ENCODE results near the gene FAM234B.

The FAM234B gene

DNA sequence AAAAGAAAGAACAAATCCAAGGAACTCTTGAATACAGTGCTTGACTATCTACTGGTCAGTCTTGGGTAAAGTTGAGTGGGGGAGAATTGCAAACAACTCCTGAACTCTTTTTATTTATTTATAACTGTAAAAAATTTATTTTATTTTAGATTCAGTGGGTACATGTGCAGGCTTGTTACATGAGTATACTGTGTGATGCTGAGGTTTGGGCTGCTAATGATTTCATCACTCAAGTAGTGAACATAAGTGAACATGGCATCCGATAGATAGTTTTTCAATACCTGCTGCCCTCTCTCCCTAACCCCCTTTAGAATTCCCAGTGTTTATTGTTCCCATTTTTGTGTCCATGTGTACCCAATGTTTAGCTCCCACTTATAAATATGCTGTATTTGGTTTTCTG, 62.5 kb downstream of the FAM234B start:
- Histone ChIP-seq H3K9me3 (ENCODE audit: control insufficient read depth, low read length) (peaks cover 6% of the 10 kb centered on the region), H3K9ac (ENCODE audit: low read length) (no peak overlapping the region), H3K36me3 (ENCODE audit: control insufficient read depth, insufficient read depth, low read length, severe bottlenecking) (no peaks in the 10 kb centered on the region), H3K4me3 (ENCODE audit: low read length) (no peak overlapping the region), H3K27me3 (replicated peaks; ENCODE audit: control insufficient read depth, insufficient read depth, low read length) (no peaks in the 10 kb centered on the region), H3K4me1 (ENCODE audit: control insufficient read depth, insufficient read depth, low read length) (peaks cover 21% of the 10 kb centered on the region)
- no peak for DNase-seq (ENCODE audit: low read depth)

DNA sequence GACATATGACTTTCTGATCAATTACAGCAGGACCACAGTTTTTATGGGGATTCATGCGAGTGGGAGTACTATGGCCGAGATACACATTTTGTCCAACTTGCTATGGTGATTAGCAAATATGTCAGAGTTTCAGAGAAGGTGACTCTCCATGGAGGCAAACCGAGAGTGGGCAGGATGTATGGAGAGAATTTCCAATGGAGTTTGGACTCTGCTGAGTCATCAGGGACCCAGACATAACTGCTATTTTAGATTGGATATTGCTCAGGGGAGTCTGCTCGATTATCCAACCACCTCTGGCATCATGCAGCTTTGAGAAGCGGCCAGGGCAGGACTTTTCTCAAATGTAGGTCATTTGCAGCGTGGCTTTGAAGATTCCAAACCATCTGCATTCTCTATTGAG, 68.8 kb downstream of the FAM234B start:
- Histone ChIP-seq H3K27me3 (replicated peaks; ENCODE audit: control insufficient read depth, insufficient read depth, low read length) (no peaks in the 10 kb centered on the region), H3K9ac (ENCODE audit: low read length) (no peak overlapping the region), H3K9me3 (ENCODE audit: control insufficient read depth, low read length) (peaks cover 9% of the 10 kb centered on the region), H3K4me3 (ENCODE audit: low read length) (no peak overlapping the region), H3K36me3 (ENCODE audit: control insufficient read depth, insufficient read depth, low read length, severe bottlenecking) (no peaks in the 10 kb centered on the region), H3K4me1 (ENCODE audit: control insufficient read depth, insufficient read depth, low read length) (peaks cover 11% of the 10 kb centered on the region)
- no peak for DNase-seq (ENCODE audit: low read depth)

DNA sequence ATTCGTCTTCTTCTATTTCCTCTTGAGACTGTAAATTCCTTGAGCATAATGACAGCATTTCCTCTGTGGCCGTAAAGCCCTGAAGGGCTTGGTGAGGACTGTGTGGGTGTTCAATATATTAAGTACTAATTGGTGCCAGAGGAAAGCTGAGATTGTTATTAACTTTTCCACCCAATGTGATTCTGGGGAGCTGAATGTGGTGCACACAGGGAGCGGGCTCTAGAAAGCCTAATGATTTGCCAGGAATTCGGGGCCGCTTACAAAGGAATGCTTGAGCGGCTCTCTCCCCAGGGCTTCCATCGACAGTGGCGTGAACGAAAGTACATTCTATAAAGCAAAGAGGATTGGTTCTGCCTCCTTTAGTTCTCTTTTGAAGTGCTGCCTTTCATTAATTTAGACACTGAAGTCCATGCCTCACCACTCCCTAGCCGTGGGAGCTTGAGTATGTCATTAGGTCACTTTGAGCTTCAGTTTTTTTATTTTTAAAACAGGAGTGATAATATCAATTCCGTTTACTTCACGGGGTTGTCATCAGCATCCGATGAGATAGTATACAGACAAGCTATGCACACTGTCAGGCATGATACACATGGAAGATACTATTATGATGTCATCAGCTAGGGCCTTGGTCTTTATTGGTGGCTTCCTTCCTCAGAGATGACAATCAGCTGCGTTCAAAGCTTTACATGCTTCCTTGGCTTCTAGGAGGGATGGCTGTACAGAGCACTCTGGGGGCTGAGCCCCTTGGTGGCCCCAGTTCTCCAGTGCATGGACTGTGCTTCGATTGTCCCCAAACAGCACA, 70.3 kb downstream of the FAM234B start:
- H3K4me1 ChIP-seq (ENCODE audit: control insufficient read depth, insufficient read depth, low read length) = peaks cover 20% of the 10 kb centered on the region
- no peaks in the 10 kb centered on the region for H3K27me3 ChIP-seq (replicated peaks; ENCODE audit: control insufficient read depth, insufficient read depth, low read length)
- no peak overlapping the region for H3K9ac ChIP-seq (ENCODE audit: low read length)
- peaks cover 3% of the 10 kb centered on the region for H3K9me3 ChIP-seq (ENCODE audit: control insufficient read depth, low read length)
- DNase-seq (ENCODE audit: low read depth) = no peak
- no peaks in the 10 kb centered on the region for H3K36me3 ChIP-seq (ENCODE audit: control insufficient read depth, insufficient read depth, low read length, severe bottlenecking)
- no peak overlapping the region for H3K4me3 ChIP-seq (ENCODE audit: low read length)

DNA sequence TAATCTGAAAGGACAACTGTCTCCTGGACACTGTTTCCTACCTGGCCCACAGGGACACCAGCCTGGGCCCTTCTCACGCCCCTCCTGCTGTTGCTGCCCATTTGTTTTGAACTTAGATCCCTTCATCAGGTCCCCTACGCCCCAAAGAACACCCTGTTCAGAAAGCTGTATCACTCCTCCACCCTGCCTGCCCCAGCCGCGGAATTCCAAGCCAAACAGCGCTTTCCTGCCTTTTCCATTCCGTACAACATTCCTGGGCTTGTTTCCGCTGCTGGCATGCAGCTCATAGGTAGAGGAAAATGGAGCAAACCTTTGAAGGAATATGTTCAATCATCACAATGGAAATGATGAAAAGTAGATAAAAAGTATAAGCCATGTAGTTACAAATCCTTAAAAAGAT, 72.1 kb downstream of the FAM234B start:
- Histone ChIP-seq H3K36me3 (ENCODE audit: control insufficient read depth, insufficient read depth, low read length, severe bottlenecking) (no peaks in the 10 kb centered on the region), H3K9me3 (ENCODE audit: control insufficient read depth, low read length) (peaks cover 3% of the 10 kb centered on the region), H3K27me3 (replicated peaks; ENCODE audit: control insufficient read depth, insufficient read depth, low read length) (no peaks in the 10 kb centered on the region), H3K9ac (ENCODE audit: low read length) (no peak overlapping the region), H3K4me1 (ENCODE audit: control insufficient read depth, insufficient read depth, low read length) (peaks cover 25% of the 10 kb centered on the region), H3K4me3 (ENCODE audit: low read length) (no peak overlapping the region)
- DNase-seq (ENCODE audit: low read depth) = no peak

DNA sequence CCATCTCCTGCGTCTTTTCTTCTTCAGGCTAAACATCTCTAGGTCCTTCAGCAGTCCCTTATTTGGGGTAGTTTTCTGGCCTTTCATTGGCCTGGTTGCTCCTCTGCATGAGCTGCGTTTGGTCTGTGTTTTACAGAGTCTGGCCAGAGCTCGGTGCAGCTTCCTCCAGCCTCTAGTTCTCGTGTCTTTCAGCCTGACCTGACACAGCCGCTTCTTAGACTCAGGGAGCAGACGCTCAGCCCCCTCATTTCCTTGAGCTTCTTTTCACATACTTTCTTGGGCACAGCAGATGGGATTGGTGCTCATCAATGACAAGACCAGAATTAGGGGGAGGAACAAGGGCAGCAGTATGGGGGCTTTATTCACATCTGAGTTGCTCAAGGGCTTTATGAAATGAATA, 72.8 kb downstream of the FAM234B start:
- no peak for DNase-seq (ENCODE audit: low read depth)
- no peaks in the 10 kb centered on the region for H3K27me3 ChIP-seq (replicated peaks; ENCODE audit: control insufficient read depth, insufficient read depth, low read length)
- H3K4me3 ChIP-seq (ENCODE audit: low read length) = no peak overlapping the region
- H3K36me3 ChIP-seq (ENCODE audit: control insufficient read depth, insufficient read depth, low read length, severe bottlenecking) = no peaks in the 10 kb centered on the region
- H3K4me1 ChIP-seq (ENCODE audit: control insufficient read depth, insufficient read depth, low read length) = peaks cover 32% of the 10 kb centered on the region
- H3K9me3 ChIP-seq (ENCODE audit: control insufficient read depth, low read length) = peaks cover under 1% of the 10 kb centered on the region
- H3K9ac ChIP-seq (ENCODE audit: low read length) = no peak overlapping the region

DNA sequence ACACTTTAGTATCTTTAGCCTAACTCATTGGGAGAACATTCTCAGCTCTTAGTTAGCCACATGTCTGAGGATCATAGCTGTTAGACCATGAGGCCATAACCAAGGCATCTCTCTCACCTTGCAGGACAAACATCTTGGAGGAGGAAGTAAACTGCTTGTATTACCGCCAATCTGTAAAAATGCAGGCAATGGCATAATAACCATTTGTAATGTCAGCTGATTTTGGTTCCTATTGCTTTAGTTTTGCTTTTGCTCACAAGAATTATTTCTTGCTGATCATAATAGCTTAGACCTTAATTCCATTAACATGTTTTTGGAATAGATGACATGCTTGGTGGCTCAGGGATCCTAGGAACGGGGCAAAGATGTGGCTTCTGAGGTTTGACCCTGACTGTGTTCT, 75.6 kb downstream of the FAM234B start:
- Histone ChIP-seq H3K36me3 (ENCODE audit: control insufficient read depth, insufficient read depth, low read length, severe bottlenecking) (no peaks in the 10 kb centered on the region), H3K4me3 (ENCODE audit: low read length) (no peak overlapping the region), H3K27me3 (replicated peaks; ENCODE audit: control insufficient read depth, insufficient read depth, low read length) (no peaks in the 10 kb centered on the region), H3K4me1 (ENCODE audit: control insufficient read depth, insufficient read depth, low read length) (peaks cover 37% of the 10 kb centered on the region), H3K9ac (ENCODE audit: low read length) (no peak overlapping the region), H3K9me3 (ENCODE audit: control insufficient read depth, low read length) (no peaks in the 10 kb centered on the region)
- DNase-seq (ENCODE audit: low read depth) = no peak

DNA sequence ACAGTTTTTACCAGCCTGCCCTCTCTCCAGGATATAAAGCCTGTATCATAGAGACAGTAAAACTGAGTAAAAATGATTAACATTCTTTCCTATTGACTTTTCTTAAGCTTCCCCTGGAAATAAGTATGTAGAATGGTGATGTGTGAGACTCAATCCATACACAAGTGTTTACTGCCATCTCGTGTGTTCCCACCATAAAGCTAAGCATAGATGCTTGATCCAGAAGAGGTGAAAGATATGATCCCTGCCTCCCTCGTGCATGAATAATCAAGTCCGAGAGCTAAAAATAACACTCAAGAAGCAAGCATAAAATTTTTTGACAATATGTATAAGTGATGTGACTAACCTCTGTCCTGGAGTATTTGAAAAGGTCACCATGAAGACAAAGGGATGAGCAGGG, 76.2 kb downstream of the FAM234B start:
- peaks cover 43% of the 10 kb centered on the region for H3K4me1 ChIP-seq (ENCODE audit: control insufficient read depth, insufficient read depth, low read length)
- H3K27me3 ChIP-seq (replicated peaks; ENCODE audit: control insufficient read depth, insufficient read depth, low read length) = no peaks in the 10 kb centered on the region
- H3K36me3 ChIP-seq (ENCODE audit: control insufficient read depth, insufficient read depth, low read length, severe bottlenecking) = no peaks in the 10 kb centered on the region
- peak; percentile 29 for DNase-seq (ENCODE audit: low read depth)
- H3K9ac ChIP-seq (ENCODE audit: low read length) = no peak overlapping the region
- no peaks in the 10 kb centered on the region for H3K9me3 ChIP-seq (ENCODE audit: control insufficient read depth, low read length)
- no peak overlapping the region for H3K4me3 ChIP-seq (ENCODE audit: low read length)

DNA sequence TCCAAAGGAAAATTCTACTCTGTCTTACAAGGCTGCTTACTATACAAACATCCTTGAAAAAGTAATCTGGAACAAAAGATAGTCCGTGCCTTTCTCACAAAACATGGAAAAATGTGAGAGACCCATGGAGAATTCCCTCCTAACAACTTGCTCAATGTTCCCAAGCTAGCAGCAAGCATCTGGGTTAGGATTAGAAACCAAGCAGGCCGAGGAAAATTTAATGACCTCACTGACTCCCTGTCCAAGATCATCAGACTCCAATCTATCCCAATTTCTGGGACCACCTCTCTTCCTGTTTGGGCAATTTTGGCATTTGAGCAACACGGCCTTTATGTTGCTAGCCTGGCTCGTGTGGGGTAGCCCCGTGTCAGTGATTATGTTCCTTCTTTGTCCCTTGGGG, 77.4 kb downstream of the FAM234B start:
- H3K4me3 ChIP-seq (ENCODE audit: low read length) = no peak overlapping the region
- no peak for DNase-seq (ENCODE audit: low read depth)
- H3K27me3 ChIP-seq (replicated peaks; ENCODE audit: control insufficient read depth, insufficient read depth, low read length) = no peaks in the 10 kb centered on the region
- no peaks in the 10 kb centered on the region for H3K36me3 ChIP-seq (ENCODE audit: control insufficient read depth, insufficient read depth, low read length, severe bottlenecking)
- H3K9me3 ChIP-seq (ENCODE audit: control insufficient read depth, low read length) = no peaks in the 10 kb centered on the region
- peaks cover 47% of the 10 kb centered on the region for H3K4me1 ChIP-seq (ENCODE audit: control insufficient read depth, insufficient read depth, low read length)
- H3K9ac ChIP-seq (ENCODE audit: low read length) = no peak overlapping the region

DNA sequence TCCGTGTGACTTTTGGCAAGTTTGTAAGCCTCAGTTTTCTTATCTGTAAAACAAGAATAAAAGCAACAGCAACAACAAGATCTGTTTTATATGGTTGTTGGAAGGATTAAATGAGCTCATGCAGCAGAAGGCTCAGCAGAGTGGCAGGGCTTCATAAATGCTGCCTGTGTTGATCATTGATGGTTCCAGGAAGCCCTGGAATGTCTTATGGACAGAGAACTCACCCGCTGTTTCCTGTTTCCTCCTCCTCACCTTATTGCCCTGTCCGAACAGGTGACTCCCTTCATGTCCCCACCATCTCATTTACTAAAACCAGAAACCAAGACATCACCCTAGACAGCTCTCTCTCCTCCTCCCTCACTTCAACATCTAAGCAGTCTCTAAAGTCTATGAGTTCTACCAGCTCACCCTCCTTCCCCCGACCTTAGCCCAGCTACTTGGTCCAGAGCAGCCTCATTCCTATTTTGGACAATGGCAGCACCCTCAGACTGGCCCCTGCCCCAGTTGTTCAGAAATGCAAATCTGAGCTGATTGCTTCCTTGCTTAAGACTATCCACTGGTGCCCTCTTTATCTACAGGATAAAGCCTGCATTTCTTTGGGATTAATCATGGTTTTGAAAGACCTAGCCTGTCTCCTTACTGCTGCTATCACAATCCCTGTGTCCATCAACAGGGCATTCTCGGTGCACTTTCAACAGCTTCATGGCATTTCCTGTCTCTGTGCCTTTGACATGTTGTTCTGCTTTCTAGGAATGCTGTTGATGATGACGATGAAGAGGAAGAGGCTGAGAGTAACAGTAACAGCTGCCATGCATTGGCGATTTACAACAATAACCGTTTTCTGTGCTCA, 80.7 kb downstream of the FAM234B start:
- peak; percentile 56 for DNase-seq (ENCODE audit: low read depth)
- H3K4me1 ChIP-seq (ENCODE audit: control insufficient read depth, insufficient read depth, low read length) = peaks cover 27% of the 10 kb centered on the region

DNA sequence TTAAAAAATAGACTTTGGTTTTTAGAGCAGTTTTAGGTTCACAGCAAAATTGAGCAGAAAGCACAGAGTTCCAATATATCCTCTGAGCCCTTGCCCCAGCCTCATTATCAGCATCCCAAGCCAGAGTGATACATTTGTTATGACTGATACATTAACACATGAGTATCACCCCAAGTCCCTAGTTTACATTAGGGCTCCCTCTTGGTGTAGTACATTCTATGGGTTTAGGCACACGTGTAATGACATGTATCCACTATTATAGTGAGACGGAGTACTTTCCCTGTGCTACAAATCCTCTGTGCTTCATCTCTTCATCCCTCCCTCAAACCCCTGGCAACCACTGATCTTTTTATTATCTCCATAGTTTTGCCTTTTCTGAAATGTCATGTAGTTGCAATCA, 81.8 kb downstream of the FAM234B start:
- no peaks in the 10 kb centered on the region for H3K9me3 ChIP-seq (ENCODE audit: control insufficient read depth, low read length)
- no peak overlapping the region for H3K4me3 ChIP-seq (ENCODE audit: low read length)
- H3K9ac ChIP-seq (ENCODE audit: low read length) = no peak overlapping the region
- H3K36me3 ChIP-seq (ENCODE audit: control insufficient read depth, insufficient read depth, low read length, severe bottlenecking) = no peaks in the 10 kb centered on the region
- no peak for DNase-seq (ENCODE audit: low read depth)
- no peaks in the 10 kb centered on the region for H3K27me3 ChIP-seq (replicated peaks; ENCODE audit: control insufficient read depth, insufficient read depth, low read length)
- H3K4me1 ChIP-seq (ENCODE audit: control insufficient read depth, insufficient read depth, low read length) = peaks cover 30% of the 10 kb centered on the region

More for the DNA sequence above, 80.7 kb downstream of the FAM234B start:
- Histone ChIP-seq H3K36me3 (ENCODE audit: control insufficient read depth, insufficient read depth, low read length, severe bottlenecking) (no peaks in the 10 kb centered on the region), H3K9me3 (ENCODE audit: control insufficient read depth, low read length) (no peaks in the 10 kb centered on the region), H3K4me3 (ENCODE audit: low read length) (no peak overlapping the region), H3K9ac (ENCODE audit: low read length) (no peak overlapping the region), H3K27me3 (replicated peaks; ENCODE audit: control insufficient read depth, insufficient read depth, low read length) (no peaks in the 10 kb centered on the region)

DNA sequence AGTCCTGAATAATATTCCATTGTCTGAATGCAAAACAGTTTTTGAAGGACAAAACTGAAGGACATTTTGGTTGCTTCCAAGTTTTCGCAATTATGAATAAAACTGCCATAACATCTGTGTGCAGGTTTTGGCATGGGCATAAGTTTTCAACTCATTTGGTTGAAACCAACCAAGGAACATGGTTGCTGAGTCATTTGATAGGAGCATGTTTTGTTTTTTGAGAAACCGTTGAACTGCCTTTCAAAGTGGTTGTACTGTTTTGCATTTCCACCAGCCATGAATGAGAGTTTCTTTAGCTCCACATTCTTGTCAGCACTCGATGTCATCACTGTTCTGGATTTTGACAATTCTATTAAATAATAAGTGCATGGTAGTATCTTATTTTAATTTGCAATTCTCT, 82.3 kb downstream of the FAM234B start:
- Histone ChIP-seq H3K36me3 (ENCODE audit: control insufficient read depth, insufficient read depth, low read length, severe bottlenecking) (no peaks in the 10 kb centered on the region), H3K9me3 (ENCODE audit: control insufficient read depth, low read length) (no peaks in the 10 kb centered on the region), H3K27me3 (replicated peaks; ENCODE audit: control insufficient read depth, insufficient read depth, low read length) (no peaks in the 10 kb centered on the region), H3K4me3 (ENCODE audit: low read length) (no peak overlapping the region), H3K9ac (ENCODE audit: low read length) (no peak overlapping the region), H3K4me1 (ENCODE audit: control insufficient read depth, insufficient read depth, low read length) (peaks cover 34% of the 10 kb centered on the region)
- no peak for DNase-seq (ENCODE audit: low read depth)
